ENCODE results near the gene B3GAT3. TPM values are rescaled to one million over a fixed set of nuclear protein-coding genes. Genes with fewer than 3 reads are reported as not detected.

Gene B3GAT3
- total RNA-seq, 1 experiment from 2014 or later = 51.2 TPM

DNA sequence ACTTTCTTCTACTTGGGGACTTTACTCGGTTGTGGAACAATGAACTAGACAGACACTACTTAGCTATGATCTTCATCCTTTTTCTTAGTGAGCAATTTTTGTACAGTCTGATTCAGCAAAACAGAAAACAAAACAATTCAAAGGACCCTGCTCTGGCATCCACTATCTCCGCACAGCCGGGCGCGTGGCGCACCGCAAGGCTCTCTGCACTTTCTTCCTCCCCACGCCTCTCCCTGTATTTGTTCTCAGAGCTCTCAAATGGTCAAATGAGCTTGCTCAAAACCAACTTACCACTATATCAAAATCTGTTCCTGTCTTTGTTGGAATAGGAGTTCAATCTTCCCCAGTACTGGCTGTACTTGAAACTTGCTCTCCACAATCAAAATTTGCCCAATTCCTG, 55.5 kb downstream of the B3GAT3 start:
- TF ChIP-seq ZBTB33 (IDR thresholded peaks at IDR 0.05; ENCODE audit: extremely low read depth, insufficient replicate concordance, low read length) (no peak), ZFX (IDR thresholded peaks at IDR 0.05) (no peak), POLR2A (IDR thresholded peaks at IDR 0.05; ENCODE audit: borderline replicate concordance, extremely low read depth, insufficient read depth, insufficient read length) (no peak), ZNF274 (IDR thresholded peaks at IDR 0.05; ENCODE audit: low read depth, low read length) (no peak), POLR2AphosphoS5 (IDR thresholded peaks at IDR 0.05; ENCODE audit: low read depth, low read length) (no peak), CTCF (IDR thresholded peaks at IDR 0.05 in 2 of 3, conservative IDR thresholded peaks at IDR 0.05 in 1 of 3; ENCODE audit: borderline replicate concordance in 1 of 3, insufficient read depth in 1 of 3, low read depth in 2 of 3, low read length in 2 of 3) (no peak), MAX (IDR thresholded peaks at IDR 0.05) (no peak), REST (IDR thresholded peaks at IDR 0.05; ENCODE audit: low read depth) (no peak), JUND (IDR thresholded peaks at IDR 0.05) (no peak), SRF (IDR thresholded peaks at IDR 0.05; ENCODE audit: low read depth) (no peak), SIN3A (IDR thresholded peaks at IDR 0.05; ENCODE audit: low read depth) (no peak), EGR1 (IDR thresholded peaks at IDR 0.05; ENCODE audit: low read depth) (no peak), CBX3 (IDR thresholded peaks at IDR 0.05; ENCODE audit: low read depth) (no peak)
- Histone ChIP-seq H3K9me3 (ENCODE audit: control insufficient read depth in 1 of 2, insufficient read depth in 1 of 2, low read depth in 1 of 2, low read length in 2 of 2) (no peaks in the 10 kb centered on the region), H4K20me1 (ENCODE audit: insufficient read depth) (peaks cover 31% of the 10 kb centered on the region; the same call in 1 of the 2 replicates), H2AFZ (ENCODE audit: low read depth, low read length, poor library complexity, severe bottlenecking) (no peak overlapping the region), H3K4me3 (replicated peaks in 1 of 2; ENCODE audit: low read depth in 1 of 2, low read length in 2 of 2) (no peak overlapping the region), H3K9me2 (ENCODE audit: insufficient read depth) (no peaks in the 10 kb centered on the region), H3K79me2 (ENCODE audit: insufficient read depth, low read length) (peaks cover 99% of the 10 kb centered on the region), H3K9ac (ENCODE audit: low read length) (no peak overlapping the region), H3K4me2 (ENCODE audit: low read length) (no peak overlapping the region), H3K27ac (ENCODE audit: low read depth, low read length) (0 out of 2 replicates have a peak overlapping the region, but pooled peaks have one; percentile 22), H3K36me3 (ENCODE audit: control insufficient read depth in 1 of 2, insufficient read depth in 2 of 2, low read length in 2 of 2) (peaks cover 56 to 79% of the 10 kb centered on the region in 2 experiments), H3K27me3 (ENCODE audit: insufficient read depth, low read length) (no peaks in the 10 kb centered on the region), H3K4me1 (ENCODE audit: control insufficient read depth in 1 of 2, insufficient read depth in 2 of 2, low read length in 2 of 2) (peaks cover 24 to 57% of the 10 kb centered on the region in 2 experiments)
- ChIA-PET POLR2A (interaction anchor here (1.0 to 2.0 kb wide), 4 partner anchors 8 to 25 kb away, joined by 3 to 11 read pairs (median 4); partner anchors contain the start of genes AHNAK, EEF1G and TUT1), RAD21 (ENCODE audit: low non-redundant PET in 1 of 2, low total read pairs in 2 of 2, uncharacterized antibody in 2 of 2, unreplicated experiment in 2 of 2) (no interaction called here), CTCF (interaction anchor here (0.9 kb wide), 1 partner anchor 142 kb away, joined by 3 read pairs; no protein-coding TSS in a partner anchor)
- BruUV-seq (replicated peaks) = no TSS peak
- ATAC-seq (no peak), DNase-seq (ENCODE audit: low read depth, low spot score) (no peak)
- intact Hi-C loops (cut with micrococcal nuclease) = no loop called here
